ENCODE data around the gene IFNW1.
"Not testable (repeated sequence)": the region's sequence is repeated elsewhere in the genome, so short reads cannot be mapped to it uniquely, and the experiment has no call there.

Gene IFNW1

GRCh38 chr9:21141427-21141882 is at the start of gene IFNW1:
IFNW1 (minus strand) TSS chr9:21141832; CDS start chr9:21141570, 262 bp downstream.
- no peaks in the 10 kb centered on the region for H3K27me3 Mint-ChIP-seq (ENCODE audit: low read depth)
- H3K4me3 Mint-ChIP-seq = no peak within 1 kb of the TSS
- H3K9me3 Mint-ChIP-seq = no peaks in the 10 kb centered on the region
- H3K27ac Mint-ChIP-seq = no peak within 1 kb of the TSS
- no peaks in the 10 kb centered on the region for H3K36me3 Mint-ChIP-seq (ENCODE audit: low read depth)
- no peaks in the 10 kb centered on the region for H3K4me1 Mint-ChIP-seq
- TF ChIP-seq CTCF (IDR thresholded peaks at IDR 0.05; ENCODE audit: unreplicated experiment in 3 of 3) = no peak

- H3K27ac Mint-ChIP-seq; H3K4me3 Mint-ChIP-seq; H3K9me3 Mint-ChIP-seq; H3K36me3 Mint-ChIP-seq (ENCODE audit: low read depth); H3K4me1 Mint-ChIP-seq; H3K27me3 Mint-ChIP-seq (ENCODE audit: low read depth): not testable (repeated sequence)
Measured at GRCh38 chr9:21187487-21187886, 45.9 kb upstream of the IFNW1 start, which contains the start of gene IFNA4. IFNA4 (minus strand) TSS chr9:21187587; CDS start chr9:21187531, 56 bp downstream.

- H3K27ac Mint-ChIP-seq; H3K36me3 Mint-ChIP-seq (ENCODE audit: low read depth); H3K9me3 Mint-ChIP-seq; H3K4me3 Mint-ChIP-seq; H3K27me3 Mint-ChIP-seq (ENCODE audit: low read depth); H3K4me1 Mint-ChIP-seq: not testable (repeated sequence)
- peak; percentile 11 to 44 (median 26) for TF ChIP-seq CTCF (IDR thresholded peaks at IDR 0.05; ENCODE audit: unreplicated experiment in 3 of 3)
Measured at GRCh38 chr9:21182810-21183736, 41.4 kb upstream of the IFNW1 start.

GRCh38 chr9:21174671-21175070 is 33.0 kb upstream of the IFNW1 start:
- Mint-ChIP-seq H3K9me3 (no peaks in the 10 kb centered on the region), H3K4me1 (no peaks in the 10 kb centered on the region), H3K27ac (no peak overlapping the region), H3K27me3 (ENCODE audit: low read depth) (no peaks in the 10 kb centered on the region), H3K36me3 (ENCODE audit: low read depth) (no peaks in the 10 kb centered on the region), H3K4me3 (no peak overlapping the region)
- no peak for TF ChIP-seq CTCF (IDR thresholded peaks at IDR 0.05; ENCODE audit: unreplicated experiment in 3 of 3)

- Mint-ChIP-seq H3K27me3 (ENCODE audit: low read depth) (no peaks in the 10 kb centered on the region), H3K4me3 (no peak overlapping the region), H3K36me3 (ENCODE audit: low read depth) (no peaks in the 10 kb centered on the region), H3K4me1 (no peaks in the 10 kb centered on the region), H3K9me3 (no peaks in the 10 kb centered on the region), H3K27ac (no peak overlapping the region)
- no peak for TF ChIP-seq CTCF (IDR thresholded peaks at IDR 0.05; ENCODE audit: unreplicated experiment in 3 of 3)
Measured at GRCh38 chr9:21172156-21172555, 30.5 kb upstream of the IFNW1 start.

GRCh38 chr9:21171351-21171750 is 29.7 kb upstream of the IFNW1 start:
- Mint-ChIP-seq H3K27me3 (ENCODE audit: low read depth) (no peaks in the 10 kb centered on the region), H3K4me3 (no peak overlapping the region), H3K9me3 (no peaks in the 10 kb centered on the region), H3K4me1 (no peaks in the 10 kb centered on the region), H3K36me3 (ENCODE audit: low read depth) (no peaks in the 10 kb centered on the region), H3K27ac (no peak overlapping the region)
- no peak for TF ChIP-seq CTCF (IDR thresholded peaks at IDR 0.05; ENCODE audit: unreplicated experiment in 3 of 3)

GRCh38 chr9:21166560-21166959 is 24.9 kb upstream of the IFNW1 start, which contains the start of gene IFNA21:
IFNA21 (minus strand) TSS chr9:21166660; CDS start chr9:21166612, 48 bp downstream.
- not testable (repeated sequence) for H3K4me3 Mint-ChIP-seq; H3K4me1 Mint-ChIP-seq; H3K27ac Mint-ChIP-seq; H3K9me3 Mint-ChIP-seq; H3K36me3 Mint-ChIP-seq (ENCODE audit: low read depth); H3K27me3 Mint-ChIP-seq (ENCODE audit: low read depth)
